Upper lobe of right lung (tissue), 1 donor: Measurements from ENCODE around the gene NFE2L3. TPM values are rescaled to one million over a fixed set of nuclear protein-coding genes. Genes with fewer than 3 reads are reported as not detected.
A peak's percentile ranks its signal among the peaks of the same experiment; 100 is the strongest.

ENCODE experiments used
- ATAC-seq: fragments of 200-7000 bp; cut with Tn5 transposase; one replicate; pipeline ENCODE4 v1.9.1; 2020; ENCODE audit warnings: mild to moderate bottlenecking, moderate library complexity
- DNase-seq: peaks from one replicate; pipeline ENCODE4 v3.0.0-alpha.2; 2020
- H3K27ac ChIP-seq: fragments of 200-600 bp; one replicate; pipeline ENCODE4 v1.8.0; 2022
- H3K27me3 ChIP-seq: fragments of 200-600 bp; one replicate; pipeline ENCODE4 v1.8.0; 2022; ENCODE audit warnings: mild to moderate bottlenecking
- H3K36me3 ChIP-seq: fragments of 200-600 bp; one replicate; pipeline ENCODE4 v1.8.0; 2022
- H3K4me1 ChIP-seq: fragments of 200-600 bp; one replicate; pipeline ENCODE4 v1.8.0; 2022
- H3K4me3 ChIP-seq: fragments of 200-600 bp; one replicate; pipeline ENCODE4 v1.8.0; 2022; ENCODE audit warnings: mild to moderate bottlenecking
- H3K9me3 ChIP-seq: fragments of 200-600 bp; one replicate; pipeline ENCODE4 v1.8.0; 2022
- CTCF ChIP-seq: fragments of 200-600 bp; IDR thresholded peaks from one replicate; pipeline ENCODE4 v1.8.0; 2022; ENCODE audit warnings: antibody characterized with exemption
- intact Hi-C: fragments of 100-400 bp; cut with DNase I; formaldehyde crosslinking; loops from one replicate; pipeline ENCODE4 v1.11.0; 2022
- total RNA-seq: library from RNA; stranded (reverse); fragmentation: NEBNext Ultra II Directional; extraction: Animal tissue kit (Norgen Biotek cat#: 25700); gene quantifications from one replicate; pipeline ENCODE4 v1.2.1, GENCODE V29; 2021
- donor health status: DM: no; HTN: yes; CAD: no; lungs with severe emphysema.

The NFE2L3 gene
- total RNA-seq, 1 donor from 2014 or later, result 4.1 TPM

GRCh38 chr7:26195182-26195581, 43.2 kb downstream of the NFE2L3 start:
- H3K4me3 ChIP-seq, result no peak overlapping the region
- no peak for TF ChIP-seq CTCF
- no peak for DNase-seq
- intact Hi-C loops, result no loop called here
- no peaks in the 10 kb centered on the region for H3K9me3 ChIP-seq
- H3K27ac ChIP-seq, result no peak overlapping the region
- H3K27me3 ChIP-seq, result no peaks in the 10 kb centered on the region
- no peak for ATAC-seq
- H3K4me1 ChIP-seq, result peaks cover 60% of the 10 kb centered on the region
- H3K36me3 ChIP-seq, result peaks cover 90% of the 10 kb centered on the region

GRCh38 chr7:26195867-26196657, 44.1 kb downstream of the NFE2L3 start:
- H3K9me3 ChIP-seq, result no peaks in the 10 kb centered on the region
- H3K27ac ChIP-seq, result peak overlapping the region; percentile 12
- TF ChIP-seq CTCF, result no peak
- DNase-seq, result no peak
- H3K4me3 ChIP-seq, result peak overlapping the region; percentile 17
- H3K27me3 ChIP-seq, result no peaks in the 10 kb centered on the region
- ATAC-seq, result no peak
- H3K36me3 ChIP-seq, result peaks cover 81% of the 10 kb centered on the region
- intact Hi-C loops, result no loop called here
- H3K4me1 ChIP-seq, result peaks cover 60% of the 10 kb centered on the region

- H3K4me3 ChIP-seq, result peak overlapping the region; percentile 89
- no peak for ATAC-seq
- H3K9me3 ChIP-seq, result no peaks in the 10 kb centered on the region
- intact Hi-C loops, result no loop called here
- no peak for TF ChIP-seq CTCF
- no peaks in the 10 kb centered on the region for H3K27me3 ChIP-seq
- H3K4me1 ChIP-seq, result peaks cover 54% of the 10 kb centered on the region
- peaks cover 67% of the 10 kb centered on the region for H3K36me3 ChIP-seq
- no peak for DNase-seq
- peak overlapping the region; percentile 28 for H3K27ac ChIP-seq
These were observed 45.4 kb downstream of the NFE2L3 start for GRCh38 chr7:26197153-26198115.

- Histone ChIP-seq H3K4me3 (peak overlapping the region; percentile 89), H3K27me3 (no peaks in the 10 kb centered on the region), H3K9me3 (no peaks in the 10 kb centered on the region), H3K4me1 (peaks cover 51% of the 10 kb centered on the region), H3K36me3 (peaks cover 59% of the 10 kb centered on the region), H3K27ac (peak overlapping the region; percentile 28)
- DNase-seq, result no peak
- intact Hi-C loops, result no loop called here
- ATAC-seq, result no peak
- TF ChIP-seq CTCF, result peak; percentile 82
These were observed 46.3 kb downstream of the NFE2L3 start for GRCh38 chr7:26198133-26198780.

- Histone ChIP-seq H3K27me3 (no peaks in the 10 kb centered on the region), H3K36me3 (peaks cover 54% of the 10 kb centered on the region), H3K4me1 (peaks cover 51% of the 10 kb centered on the region), H3K4me3 (peak overlapping the region; percentile 89), H3K9me3 (no peaks in the 10 kb centered on the region), H3K27ac (peak overlapping the region; percentile 28)
- DNase-seq (no peak), ATAC-seq (no peak)
- TF ChIP-seq CTCF, result no peak
- intact Hi-C loops, result no loop called here
These were observed 46.8 kb downstream of the NFE2L3 start for GRCh38 chr7:26198781-26199169.
